Non-pigmented ciliary epithelial cell (primary cell): ENCODE measurements around the gene OR13J1.
"Not testable (repeated sequence)": the region's sequence is repeated elsewhere in the genome, so short reads cannot be mapped to it uniquely, and the experiment has no call there.

Experiments
- DNase-seq: peaks from one replicate; pipeline ENCODE4 v3.0.0-alpha.2; 2010; ENCODE audit warnings: low read depth

The OR13J1 gene

GRCh38 chr9:35870351-35870923, at the start of gene OR13J1:
TSS of gene OR13J1 (minus strand) at chr9:35870401. CDS start at chr9:35870401, 0 bp downstream.
- DNase-seq = no peak

- DNase-seq = no peak
Observed at GRCh38 chr9:35919212-35920008, 49.2 kb upstream of the OR13J1 start.

GRCh38 chr9:35918780-35919179, 48.6 kb upstream of the OR13J1 start:
- DNase-seq = no peak

GRCh38 chr9:35917261-35917660, 47.1 kb upstream of the OR13J1 start:
- DNase-seq = no peak

- DNase-seq = no peak
Observed at GRCh38 chr9:35915681-35916294, 45.6 kb upstream of the OR13J1 start.

GRCh38 chr9:35914301-35914807, 44.2 kb upstream of the OR13J1 start:
- DNase-seq = no peak

GRCh38 chr9:35913429-35913828, 43.2 kb upstream of the OR13J1 start:
- DNase-seq = not testable (repeated sequence)

GRCh38 chr9:35912791-35913400, 42.7 kb upstream of the OR13J1 start:
- DNase-seq = no peak

GRCh38 chr9:35911690-35912089, 41.5 kb upstream of the OR13J1 start:
- DNase-seq = no peak

GRCh38 chr9:35910613-35911359, 40.6 kb upstream of the OR13J1 start:
- DNase-seq = no peak

- no peak for DNase-seq
Observed at GRCh38 chr9:35909687-35910612, 39.7 kb upstream of the OR13J1 start.

- DNase-seq = no peak
Observed at GRCh38 chr9:35909274-35909673, 39.1 kb upstream of the OR13J1 start, which contains the start of gene SPAAR. TSS of gene SPAAR (plus strand) at chr9:35909490. CDS start at chr9:35910464, 974 bp downstream.

- DNase-seq = no peak
Observed at GRCh38 chr9:35908504-35909125, 38.4 kb upstream of the OR13J1 start.

- peak; percentile 64 for DNase-seq
Observed at GRCh38 chr9:35907711-35908503, 37.7 kb upstream of the OR13J1 start.

- DNase-seq = peak; percentile 32
Observed at GRCh38 chr9:35906923-35907699, 36.9 kb upstream of the OR13J1 start.

GRCh38 chr9:35905912-35906679, 35.9 kb upstream of the OR13J1 start, which contains the start of gene HRCT1:
TSS of gene HRCT1 (plus strand) at chr9:35906202. CDS start at chr9:35906288, 86 bp downstream.
- peak; percentile 85 for DNase-seq

GRCh38 chr9:35905051-35905781, 35.0 kb upstream of the OR13J1 start:
- DNase-seq = no peak
